CD14-positive monocyte (primary cell): ENCODE data around the gene CBX2. TPM values are rescaled to one million over a fixed set of nuclear protein-coding genes. Genes with fewer than 3 reads are reported as not detected.
"Not testable (repeated sequence)": the region's sequence is repeated elsewhere in the genome, so short reads cannot be mapped to it uniquely, and the experiment has no call there.

ENCODE experiments used
- DNase-seq, 3 donors: peaks; one replicate each; pipeline ENCODE4 v3.0.0-alpha.2; 2011 to 2022
- H2AFZ ChIP-seq: 2 replicates; pipeline ENCODE4 v1.6.0; 2012; ENCODE audit warnings: mild to moderate bottlenecking, low read depth, low read length, inconsistent platforms; ENCODE audit not compliant: insufficient read depth, poor library complexity, severe bottlenecking
- H3K27ac ChIP-seq, 2 donors: 1 replicate in 1 of 2; 2 replicates in 1 of 2; pipeline ENCODE4 v1.5.1; 2012 to 2013; ENCODE audit warnings: low read length in 2 of 2, control low read depth in 1 of 2, inconsistent platforms in 1 of 2, low read depth in 1 of 2, mild to moderate bottlenecking in 1 of 2
- H3K27me3 ChIP-seq, 2 donors: one replicate each; pipeline versions ENCODE4 v1.6.0 to v1.6.1; 2011 to 2013; ENCODE audit warnings: low read length in 2 of 2; ENCODE audit not compliant: control insufficient read depth in 2 of 2, insufficient read depth in 2 of 2
- H3K36me3 ChIP-seq, 2 donors: replicated peaks in 1 of 2; 1 replicate in 1 of 2; 2 replicates in 1 of 2; pipeline versions ENCODE4 v1.5.1 to v1.6.1; 2012 to 2013; ENCODE audit warnings: low read length in 2 of 2, control low read depth in 1 of 2, inconsistent platforms in 1 of 2, mild to moderate bottlenecking in 1 of 2; ENCODE audit not compliant: insufficient read depth in 2 of 2, control insufficient read depth in 1 of 2
- H3K4me1 ChIP-seq, 2 donors: 1 replicate in 1 of 2; 2 replicates in 1 of 2; pipeline versions ENCODE4 v1.5.1 to v1.6.1; 2012 to 2013; ENCODE audit warnings: low read length in 2 of 2, control low read depth in 1 of 2, inconsistent platforms in 1 of 2, mild to moderate bottlenecking in 1 of 2, moderate library complexity in 1 of 2; ENCODE audit not compliant: insufficient read depth in 2 of 2, control insufficient read depth in 1 of 2
- H3K4me2 ChIP-seq: replicated peaks from 2 replicates; pipeline ENCODE3; 2012; ENCODE audit warnings: low read length, moderate library complexity, mild to moderate bottlenecking; ENCODE audit not compliant: poor library complexity, severe bottlenecking; ENCODE audit errors: extremely low read depth
- H3K4me3 ChIP-seq, 3 experiments: fragments of 200-600 bp in 1 of 3; sonication (generic) in 1 of 3; replicated peaks in 1 of 3; 1 replicate in 2 of 3; 2 replicates in 1 of 3; pipeline ENCODE4 v1.5.1; 2011 to 2013; ENCODE audit warnings: low read length in 3 of 3, mild to moderate bottlenecking in 3 of 3, control low read depth in 2 of 3, low read depth in 2 of 3, inconsistent platforms in 1 of 3, moderate library complexity in 1 of 3
- H3K79me2 ChIP-seq: 2 replicates; pipeline ENCODE4 v1.6.0; 2012; ENCODE audit warnings: mild to moderate bottlenecking, control low read depth, inconsistent platforms, low read length, moderate library complexity; ENCODE audit not compliant: insufficient read depth
- H3K9ac ChIP-seq: 2 replicates; pipeline ENCODE4 v1.6.0; 2017; ENCODE audit warnings: low read length, mild to moderate bottlenecking; ENCODE audit not compliant: insufficient read depth, poor library complexity, severe bottlenecking
- H3K9me3 ChIP-seq, 2 donors: replicated peaks in 1 of 2; 1 replicate in 1 of 2; 2 replicates in 1 of 2; pipeline versions ENCODE4 v1.5.1 to v1.6.1; 2012 to 2013; ENCODE audit warnings: low read length in 2 of 2, control low read depth in 1 of 2; ENCODE audit not compliant: control insufficient read depth in 1 of 2, insufficient read depth in 1 of 2
- H4K20me1 ChIP-seq: 2 replicates; pipeline ENCODE4 v1.6.0; 2012; ENCODE audit warnings: mild to moderate bottlenecking, low read length, control low read depth, moderate library complexity; ENCODE audit not compliant: insufficient read depth
- H3K27ac Mint-ChIP-seq, 7 donors: one replicate each; pipeline ENCODE4 v1.8.0; 2020; ENCODE audit warnings: mild to moderate bottlenecking in 7 of 7, mixed read lengths in 7 of 7, moderate library complexity in 6 of 7, inconsistent platforms in 2 of 7
- H3K27me3 Mint-ChIP-seq, 3 donors: one replicate each; pipeline ENCODE4 v1.8.0; 2021 to 2022; ENCODE audit warnings: low read depth in 3 of 3, mild to moderate bottlenecking in 3 of 3, mixed read lengths in 3 of 3, moderate library complexity in 3 of 3, inconsistent platforms in 1 of 3
- H3K36me3 Mint-ChIP-seq, 2 donors: one replicate each; pipeline ENCODE4 v1.8.0; 2020; ENCODE audit warnings: mixed read lengths in 2 of 2, inconsistent platforms in 1 of 2, mild to moderate bottlenecking in 1 of 2
- H3K4me1 Mint-ChIP-seq: one replicate; pipeline ENCODE4 v1.8.0; 2020; ENCODE audit warnings: mild to moderate bottlenecking, mixed read lengths
- H3K4me3 Mint-ChIP-seq, 2 donors: one replicate each; pipeline ENCODE4 v1.8.0; 2020; ENCODE audit warnings: mild to moderate bottlenecking in 2 of 2, mixed read lengths in 2 of 2, moderate library complexity in 1 of 2
- H3K9me3 Mint-ChIP-seq, 7 donors: one replicate each; pipeline ENCODE4 v1.8.0; 2020 to 2022; ENCODE audit warnings: mixed read lengths in 7 of 7, mild to moderate bottlenecking in 6 of 7, moderate library complexity in 6 of 7, inconsistent platforms in 2 of 7
- CTCF ChIP-seq: fragments of 200-600 bp; IDR thresholded peaks from one replicate; pipeline ENCODE4 v1.8.0; 2022; ENCODE audit warnings: antibody characterized with exemption, mild to moderate bottlenecking
- WGBS: methylation state at CpG from one replicate; pipeline ENCODE4 v1.1.5; 2013; ENCODE audit warnings: missing lambda C conversion rate; ENCODE audit not compliant: insufficient coverage; 5-methylcytosine and 5-hydroxymethylcytosine counted together
- intact Hi-C, 2 donors: fragments of 100-400 bp; cut with micrococcal nuclease; formaldehyde crosslinking; loops; one replicate each; pipeline versions ENCODE4 v1.15.0 to v1.15.1; 2023
- polyA plus RNA-seq, 3 donors: library from polyadenylated mRNA; depleted of rRNA in 1 of 3; unstranded in 2 of 3; stranded (reverse) in 1 of 3; fragments of 300-500 nt in 2 of 3; fragments of >200 nt in 1 of 3; fragmentation: Illumina TruSeq in 2 of 3; gene quantifications; 1 replicate in 2 of 3; 2 replicates in 1 of 3; pipeline ENCODE4 v1.2.3, GENCODE V29; 2012 to 2021

Gene CBX2
- polyA plus RNA-seq, 3 donors = 0.09 to 0.95 TPM; not detected in 1

- H3K27ac Mint-ChIP-seq = peak overlapping the region in 1 of 7 donors; percentile 52
- Histone ChIP-seq H3K4me1 (no peaks in the 10 kb centered on the region), H4K20me1 (no peaks in the 10 kb centered on the region), H3K4me2 (no peak overlapping the region), H2AFZ (no peak overlapping the region), H3K27ac (no peak overlapping the region), H3K79me2 (no peaks in the 10 kb centered on the region), H3K9me3 (no peaks in the 10 kb centered on the region), H3K36me3 (no peaks in the 10 kb centered on the region), H3K9ac (no peak overlapping the region), H3K27me3 (peaks cover 0 to 13% of the 10 kb centered on the region in 2 donors), H3K4me3 (no peak overlapping the region)
- H3K4me3 Mint-ChIP-seq = no peak overlapping the region
- peaks cover 0 to 2% (median 0%) of the 10 kb centered on the region in 7 donors for H3K9me3 Mint-ChIP-seq
- no peak for DNase-seq
- intact Hi-C loops = no loop called here
- TF ChIP-seq CTCF = no peak
- 69% methylated on average over 18 of the region's 28 CpGs for WGBS
- H3K27me3 Mint-ChIP-seq = peaks cover 17 to 52% (median 19%) of the 10 kb centered on the region in 3 donors
- H3K36me3 Mint-ChIP-seq = no peaks in the 10 kb centered on the region
- peaks cover 2% of the 10 kb centered on the region for H3K4me1 Mint-ChIP-seq
Observed at GRCh38 chr17:79769570-79770506, 8.1 kb upstream of the CBX2 start.

- Mint-ChIP-seq H3K4me1 (peaks cover 2% of the 10 kb centered on the region), H3K36me3 (no peaks in the 10 kb centered on the region), H3K4me3 (no peak overlapping the region), H3K27me3 (peaks cover 27 to 66% (median 29%) of the 10 kb centered on the region in 3 donors), H3K27ac (no peak overlapping the region), H3K9me3 (peaks cover 0 to 5% (median 0%) of the 10 kb centered on the region in 7 donors)
- Histone ChIP-seq H2AFZ (no peak overlapping the region), H3K4me1 (no peaks in the 10 kb centered on the region), H3K4me2 (no peak overlapping the region), H3K79me2 (no peaks in the 10 kb centered on the region), H3K4me3 (no peak overlapping the region), H3K9me3 (no peaks in the 10 kb centered on the region), H4K20me1 (no peaks in the 10 kb centered on the region), H3K9ac (no peak overlapping the region), H3K27ac (no peak overlapping the region), H3K36me3 (no peaks in the 10 kb centered on the region), H3K27me3 (peaks cover 8 to 27% of the 10 kb centered on the region in 2 donors)
- intact Hi-C loops = no loop called here
- WGBS = 93% methylated on average over 5 of the region's 6 CpGs
- no peak for DNase-seq
- TF ChIP-seq CTCF = no peak
Observed at GRCh38 chr17:79771276-79771675, 6.7 kb upstream of the CBX2 start.

- Mint-ChIP-seq H3K27me3 (peaks cover 37 to 71% (median 42%) of the 10 kb centered on the region in 3 donors), H3K4me1 (peaks cover 12% of the 10 kb centered on the region)
- DNase-seq, H3K27ac ChIP-seq, H2AFZ ChIP-seq, H3K9ac ChIP-seq, H3K36me3 ChIP-seq, H3K36me3 Mint-ChIP-seq, H4K20me1 ChIP-seq, H3K79me2 ChIP-seq, H3K4me3 ChIP-seq, H3K9me3 Mint-ChIP-seq, H3K4me2 ChIP-seq, intact Hi-C loops, H3K4me3 Mint-ChIP-seq, H3K9me3 ChIP-seq, H3K27ac Mint-ChIP-seq: not testable (repeated sequence)
- Histone ChIP-seq H3K27me3 (peaks cover 16 to 39% of the 10 kb centered on the region in 2 donors), H3K4me1 (peaks cover 8 to 10% of the 10 kb centered on the region in 2 donors)
- no CpG with 5 or more reads among the region's 9 CpGs for WGBS
Observed at GRCh38 chr17:79772726-79773125, 5.2 kb upstream of the CBX2 start.
